CD1c-positive myeloid dendritic cell (primary cell): ENCODE results near the gene AQR.
A peak's percentile ranks its signal among the peaks of the same experiment; 100 is the strongest.
"Not testable (repeated sequence)": the region's sequence is repeated elsewhere in the genome, so short reads cannot be mapped to it uniquely, and the experiment has no call there.

Experiments used
- DNase-seq: peaks from one replicate; pipeline ENCODE4 v3.0.0-alpha.2; 2016; ENCODE audit errors: extremely low spot score

AQR gene

DNA sequence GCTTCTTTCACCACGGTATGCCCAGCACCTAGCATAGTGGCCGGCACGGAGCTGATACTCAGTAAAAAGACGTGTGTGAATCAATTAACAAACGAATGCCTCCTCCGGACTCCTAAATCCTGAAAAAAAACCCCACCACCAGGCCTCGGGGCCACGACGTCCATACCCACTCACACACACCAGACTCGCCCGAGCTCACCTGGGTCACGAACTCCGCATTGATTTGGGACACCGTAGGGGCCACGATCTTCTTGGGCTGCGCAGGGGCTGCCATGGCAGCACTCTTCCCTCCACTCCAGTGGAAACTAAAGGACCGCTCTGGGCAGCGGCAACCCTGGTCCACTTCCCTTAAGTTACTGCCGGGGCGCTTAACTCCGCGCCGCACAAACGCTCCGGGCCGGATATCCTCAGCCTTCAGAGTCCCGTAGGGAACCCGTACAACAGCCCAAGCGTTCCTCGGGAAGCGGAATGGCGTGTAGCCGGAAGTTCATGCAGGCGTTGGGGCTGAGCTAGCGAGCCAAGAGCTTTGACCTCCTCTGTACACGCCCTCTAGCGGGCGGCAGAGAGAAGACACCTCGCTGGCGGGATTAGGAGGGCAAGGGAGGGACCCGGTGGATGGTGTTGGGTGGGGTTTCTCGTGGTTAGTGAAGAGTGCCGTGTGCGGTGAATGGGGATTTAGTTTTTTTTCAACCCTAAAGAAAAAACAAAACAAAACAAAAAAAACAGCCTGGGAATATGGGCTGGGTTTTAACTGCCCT is at the start of gene AQR:
AQR (minus strand) TSS at position 403 of the 758 bp plus-strand sequence; CDS start at position 274, 129 bp downstream.
- DNase-seq: peak; percentile 98

GRCh38 chr15:35014241-35014640 is 44.7 kb upstream of the AQR start:
- DNase-seq: no peak

DNA sequence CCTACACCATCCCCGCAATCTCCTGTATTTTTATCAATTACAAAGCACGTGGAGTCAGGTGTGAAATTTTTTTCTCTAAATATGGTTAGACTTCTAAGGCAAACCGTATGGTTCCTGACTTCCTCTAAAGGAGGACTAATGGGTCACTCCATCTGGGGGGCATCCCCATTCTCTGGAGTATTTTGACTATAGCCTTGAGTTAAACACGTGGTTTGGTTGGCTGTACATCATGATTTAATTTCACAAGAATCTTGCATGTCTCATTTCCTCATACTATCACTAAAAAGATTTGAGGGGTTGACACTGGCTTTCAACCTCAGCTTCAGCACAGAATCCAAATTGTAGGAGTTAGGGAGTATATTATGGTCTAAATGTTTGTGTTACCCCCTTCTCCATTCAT is 43.8 kb upstream of the AQR start:
- DNase-seq: no peak

DNA sequence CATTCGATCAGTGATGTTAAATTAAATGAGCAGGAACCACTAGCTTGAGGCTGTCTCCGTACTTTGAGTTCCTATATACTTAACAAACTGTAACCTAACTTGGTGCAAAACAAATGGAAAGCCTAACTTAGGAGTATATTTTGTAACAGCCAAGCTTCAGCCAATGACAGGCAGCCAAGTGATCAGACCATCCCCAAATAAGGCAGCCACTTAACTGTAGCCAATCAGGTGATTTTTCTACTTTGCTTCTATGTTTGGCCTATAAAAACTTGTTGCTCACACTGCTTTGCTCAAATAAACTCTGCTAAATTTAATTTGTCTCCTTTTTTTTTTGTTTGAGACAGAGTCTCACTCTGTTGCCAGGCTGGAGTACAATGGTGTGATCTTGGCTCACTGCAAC is 37.9 kb upstream of the AQR start:
- no peak for DNase-seq

DNA sequence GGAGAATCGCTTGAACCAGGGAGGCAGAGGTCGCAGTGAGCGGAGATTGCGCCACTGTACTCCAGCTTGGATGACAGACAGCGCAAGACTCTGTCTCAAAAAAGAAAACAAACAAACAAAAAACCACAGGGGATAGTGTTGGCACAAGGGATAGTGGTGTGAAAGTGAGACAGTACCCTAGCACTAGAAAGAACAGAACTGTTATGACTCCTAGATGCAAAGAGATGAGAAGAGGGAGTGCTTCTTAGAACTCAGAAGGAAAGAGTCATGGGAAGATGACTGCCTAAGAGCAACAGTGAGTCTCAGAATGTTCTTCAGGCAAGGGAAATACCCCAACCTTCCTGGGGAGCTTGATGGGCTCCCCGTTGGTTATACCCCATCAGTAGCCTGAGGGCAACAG is 36.4 kb upstream of the AQR start:
- DNase-seq: no peak

- no peak for DNase-seq
Measured at GRCh38 chr15:35003928-35004327, 34.4 kb upstream of the AQR start.

GRCh38 chr15:35000511-35000910 is 31.0 kb upstream of the AQR start:
- no peak for DNase-seq

DNA sequence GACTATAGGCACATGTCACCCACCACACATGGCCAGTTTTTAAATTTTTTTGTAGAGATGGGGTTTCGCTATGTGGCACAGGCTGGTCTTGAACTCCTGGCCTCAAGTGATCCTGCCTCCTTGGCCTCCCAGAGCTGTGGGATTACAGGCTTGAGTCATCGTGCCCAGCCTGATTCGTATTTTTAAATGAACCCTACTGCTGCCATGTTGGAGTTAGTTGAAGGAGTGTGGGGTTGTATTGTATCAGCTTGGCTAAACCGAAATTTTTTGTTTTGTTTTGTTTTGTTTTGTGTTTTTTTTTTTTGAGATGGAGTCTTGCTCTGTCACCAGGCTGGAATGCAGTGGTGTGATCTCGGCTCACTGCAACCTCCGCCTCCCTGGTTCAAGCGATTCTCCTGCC is 30.4 kb upstream of the AQR start:
- DNase-seq: no peak

DNA sequence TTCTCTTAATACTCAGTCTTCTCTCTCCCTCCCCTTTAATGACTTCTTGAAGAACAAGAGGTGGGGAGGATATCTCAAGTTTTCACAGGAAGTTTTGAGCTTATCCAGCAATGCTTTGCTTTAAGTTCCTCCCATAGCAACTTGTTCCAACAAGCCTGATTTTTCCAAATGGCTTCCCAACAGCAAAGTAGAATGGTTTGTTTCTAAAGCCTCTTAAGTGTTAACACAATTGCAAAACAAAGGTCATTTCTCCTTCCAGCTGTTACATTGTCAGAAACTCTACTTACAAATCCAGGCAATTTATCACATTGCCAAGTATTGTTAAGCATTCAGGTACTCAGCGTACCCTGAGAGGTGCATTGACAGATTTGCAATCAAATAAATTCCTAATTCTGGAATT is 25.4 kb upstream of the AQR start:
- DNase-seq: no peak

- DNase-seq: no peak
Measured at GRCh38 chr15:34993877-34994276, 24.3 kb upstream of the AQR start.

DNA sequence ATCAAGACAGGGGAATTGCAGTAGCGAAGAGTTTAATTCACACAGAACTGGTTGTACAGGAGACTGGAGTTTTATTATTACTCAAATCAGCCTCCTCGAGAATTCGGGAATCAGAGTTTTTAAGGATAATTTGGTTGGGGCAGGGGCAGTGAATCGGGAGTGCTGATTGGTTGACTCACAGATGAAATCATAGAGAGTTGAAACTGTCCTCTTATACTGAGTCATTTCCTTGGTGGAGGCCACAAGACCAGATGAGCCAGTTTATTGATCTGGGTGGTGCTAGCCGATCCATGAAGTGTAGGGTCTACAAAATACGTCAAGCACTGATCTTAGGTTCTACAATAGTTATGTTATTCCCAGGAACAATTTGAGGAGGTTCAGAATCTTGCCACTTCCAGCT is 23.9 kb upstream of the AQR start:
- no peak for DNase-seq

DNA sequence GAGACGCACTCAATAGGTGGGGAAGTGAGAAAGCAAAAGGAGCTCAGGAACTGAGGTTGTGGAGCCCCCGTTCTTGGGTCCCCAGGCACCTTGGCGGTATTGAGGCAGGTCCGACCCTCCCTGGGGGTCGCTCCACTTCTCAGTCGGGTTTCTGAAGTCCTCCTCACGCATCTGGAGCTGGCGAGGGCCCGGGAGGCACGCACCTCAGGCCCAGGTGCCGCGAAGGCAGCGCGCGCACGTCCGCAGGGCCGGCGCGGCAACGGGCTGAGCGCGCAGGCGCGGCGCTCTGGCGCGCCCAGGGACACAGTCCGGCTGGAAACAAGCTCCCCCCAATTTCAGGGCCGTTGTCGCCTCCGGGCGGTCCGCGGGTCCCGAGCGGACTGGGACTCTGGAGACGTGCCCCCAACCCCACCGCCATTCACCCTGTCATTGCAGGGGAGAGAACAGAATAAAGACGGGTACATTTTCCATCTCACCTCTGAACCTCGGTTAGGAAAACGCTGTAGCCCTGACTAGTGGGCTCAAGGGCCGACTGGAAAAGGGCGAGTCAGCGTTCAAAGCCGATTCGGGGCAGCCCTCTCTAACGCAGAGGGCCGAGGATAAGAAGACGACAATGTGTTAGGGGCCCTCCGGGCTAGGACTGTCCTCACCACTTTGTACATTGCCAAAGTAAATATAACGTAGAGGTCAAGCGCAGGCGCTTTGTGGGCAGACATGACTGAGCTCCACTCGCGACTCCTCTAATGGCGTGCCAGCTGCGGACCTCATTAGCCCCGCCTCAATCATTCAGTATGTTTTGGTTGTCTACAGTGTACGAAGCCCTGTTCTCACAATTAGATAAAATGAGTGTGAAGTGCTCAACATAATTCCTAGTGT is 18.7 kb upstream of the AQR start, which contains the start of gene ZNF770:
ZNF770 (minus strand) TSS at position 261 of the 876 bp plus-strand sequence. CDS start 4,853 bp downstream, outside the sequence.
- peak; percentile 90 for DNase-seq

DNA sequence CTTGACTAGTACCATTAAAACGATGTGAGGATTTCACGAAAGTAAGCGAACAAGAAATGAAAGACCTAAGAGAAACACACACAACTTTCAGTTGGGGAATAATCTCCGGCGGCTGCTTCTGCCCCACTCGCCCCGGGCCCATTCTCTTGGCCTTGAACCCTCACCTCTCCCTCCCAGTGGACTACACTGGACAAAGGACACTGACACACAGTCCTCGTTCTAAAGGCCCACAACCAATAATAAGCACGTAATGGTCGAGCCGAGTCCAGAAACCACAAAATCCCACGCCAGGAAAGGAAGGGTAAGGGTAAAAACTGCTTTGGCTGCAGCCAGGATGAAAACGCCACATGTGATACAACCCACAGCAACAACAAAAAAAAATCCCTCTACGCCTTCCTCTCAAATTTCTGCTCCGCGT is 18.1 kb upstream of the AQR start:
- no peak for DNase-seq

GRCh38 chr15:34986771-34987480 is 17.4 kb upstream of the AQR start:
- DNase-seq: no peak

DNA sequence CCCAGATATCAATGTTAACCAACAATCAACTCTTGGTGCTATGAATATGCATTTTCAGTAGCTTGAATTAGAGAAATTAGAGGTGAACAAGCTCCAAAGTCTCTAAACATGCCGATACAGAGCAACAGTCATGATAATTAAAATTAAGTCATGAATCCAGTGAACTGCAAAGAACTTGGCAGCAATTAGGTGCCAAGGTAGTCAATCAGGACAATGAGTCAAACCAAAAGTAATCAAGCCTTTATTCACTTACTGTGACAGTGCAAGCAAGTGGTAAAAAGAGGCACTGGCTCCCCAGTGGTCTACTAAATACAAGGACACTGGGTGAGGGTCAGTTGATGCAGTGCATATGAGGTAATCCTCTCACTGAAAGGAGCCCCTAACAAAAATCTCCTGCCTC is 16.8 kb upstream of the AQR start:
- no peak for DNase-seq

DNA sequence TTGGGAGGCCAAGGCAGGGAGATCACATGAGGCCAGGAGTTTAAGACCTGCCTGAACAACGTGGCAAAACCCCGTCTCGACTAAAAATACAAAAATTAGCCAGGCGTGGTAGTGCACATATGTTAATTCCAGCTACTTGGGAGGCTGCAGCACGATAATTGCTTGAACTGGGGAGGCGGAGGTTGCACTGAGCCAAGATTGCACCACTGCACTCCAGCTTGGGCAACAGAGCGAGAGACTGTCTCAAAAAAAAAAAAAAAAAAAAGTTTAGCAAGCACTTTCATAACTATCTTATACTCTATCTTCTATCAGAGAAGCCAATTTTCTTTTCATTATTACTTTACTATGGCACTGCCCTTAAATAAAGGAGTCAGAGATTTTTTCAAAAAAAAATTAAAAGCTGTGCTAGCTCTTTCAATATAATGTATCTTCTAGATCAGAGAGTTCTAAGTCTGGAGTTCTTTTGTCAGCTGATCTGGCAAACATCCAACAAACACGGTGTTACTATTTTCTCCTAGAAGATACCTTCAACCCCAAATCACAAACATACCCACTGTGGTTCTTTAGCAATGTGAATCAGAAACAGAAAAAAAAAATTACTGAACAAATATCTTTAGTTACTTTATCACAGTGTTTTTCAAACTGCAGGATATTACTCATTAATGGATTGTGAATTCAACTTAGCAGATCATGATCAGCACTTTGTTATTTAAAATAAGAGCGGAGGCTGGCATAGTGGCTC is 15.5 kb upstream of the AQR start:
- DNase-seq: no peak

DNA sequence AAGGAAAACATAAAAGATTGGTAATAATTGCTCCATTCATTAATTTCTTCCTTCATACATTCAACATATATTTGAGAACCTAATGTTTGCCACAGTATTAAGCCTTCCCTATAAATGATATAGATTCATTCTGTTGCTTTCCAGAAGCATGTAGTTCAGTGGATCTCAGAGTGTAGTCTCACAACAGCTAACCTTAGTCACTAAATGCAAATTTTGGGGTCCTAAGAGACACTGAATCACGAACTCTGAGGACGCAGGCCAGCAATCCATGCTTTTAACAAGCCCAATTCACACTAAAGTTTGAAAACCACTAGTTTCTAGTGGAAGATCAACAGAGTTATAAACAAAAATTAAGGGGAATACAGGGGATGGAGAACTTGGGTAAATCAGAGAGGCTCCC is 7.2 kb upstream of the AQR start:
- no peak for DNase-seq

DNA sequence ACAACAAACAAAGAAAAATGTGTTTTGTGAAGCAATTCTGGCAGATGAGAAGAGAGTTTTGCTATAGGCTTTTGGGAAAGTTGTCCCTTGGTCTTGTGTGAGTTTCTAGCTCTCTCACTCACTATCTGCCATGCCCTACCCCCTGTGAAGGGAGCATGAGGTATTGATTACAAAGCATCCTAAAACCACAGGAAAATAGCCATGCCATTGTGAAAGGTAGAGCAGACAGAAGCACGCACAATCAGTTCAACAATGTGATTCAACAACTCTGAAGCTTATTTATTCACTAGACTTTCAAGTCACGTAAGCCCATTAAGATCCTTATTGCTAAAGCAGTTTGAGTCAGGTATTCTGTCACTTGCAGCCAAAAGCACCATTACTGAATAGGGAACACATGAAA is 6.5 kb upstream of the AQR start:
- no peak for DNase-seq

DNA sequence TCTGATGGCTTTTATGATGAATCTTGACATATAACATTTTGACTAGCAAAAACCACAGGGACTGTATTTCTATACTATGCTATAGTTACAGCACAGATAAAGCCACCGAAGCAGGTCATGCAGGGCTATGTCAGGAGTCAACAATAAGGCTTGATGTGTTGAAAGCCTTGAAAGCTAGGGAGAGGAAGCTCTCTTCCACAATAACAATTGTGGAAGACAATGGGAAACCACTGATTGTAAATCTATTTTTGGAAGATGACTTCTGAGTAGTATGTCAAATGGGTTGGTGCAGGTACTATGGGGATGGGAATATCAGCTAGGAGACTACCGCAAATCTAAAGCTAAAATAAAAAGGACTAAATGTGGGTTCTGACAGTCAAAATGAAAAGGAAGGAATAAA is 4.0 kb upstream of the AQR start:
- no peak for DNase-seq

GRCh38 chr15:34970098-34970643 is 629 bp upstream of the AQR start:
- DNase-seq: not testable (repeated sequence)

DNA sequence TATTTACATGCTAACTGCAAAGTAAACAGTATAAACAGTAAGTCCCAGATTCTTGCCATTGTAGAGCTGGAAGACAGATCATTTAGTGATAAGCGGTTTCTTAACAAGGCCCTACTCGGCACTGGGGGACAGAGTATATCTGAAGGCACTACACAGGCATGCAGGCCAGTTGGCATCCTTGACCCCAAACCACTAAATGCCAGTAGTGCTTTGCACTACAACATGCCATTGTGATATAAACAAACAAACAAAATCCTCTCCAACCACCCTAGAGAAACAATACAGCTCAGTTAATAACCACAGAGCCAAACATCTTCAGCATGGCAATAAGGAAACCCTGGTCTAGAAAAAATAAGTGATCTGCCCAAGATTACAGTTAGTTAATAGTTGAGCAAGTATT is 5.3 kb downstream of the AQR start:
- no peak for DNase-seq
